Stimulated activated CD8-positive, alpha-beta memory T cell treated with anti-CD3 and anti-CD28 coated beads, Interleukin-7, amount 100 ng/mL, for 4 hours (primary cell): ENCODE measurements around the gene WDR1.

ENCODE experiments used
- DNase-seq, 2 donors: peaks; one replicate each; pipeline ENCODE4 v3.0.0-alpha.2; 2020; ENCODE audit warnings: low read depth in 2 of 2

Gene WDR1

GRCh38 chr4:10098780-10099160 lies 17.8 kb downstream of the WDR1 start:
- no peak for DNase-seq

- DNase-seq: no peak
These were observed 18.5 kb downstream of the WDR1 start for GRCh38 chr4:10097906-10098779.

- no peak for DNase-seq
These were observed 19.6 kb downstream of the WDR1 start for GRCh38 chr4:10096978-10097335.

- DNase-seq: peak; percentile 81 to 82
These were observed 20.2 kb downstream of the WDR1 start for GRCh38 chr4:10096201-10096977.

- DNase-seq: peak in 1 of 2 donors; percentile 40
These were observed 21.2 kb downstream of the WDR1 start for GRCh38 chr4:10095296-10095991.

- DNase-seq: no peak
These were observed 21.8 kb downstream of the WDR1 start for GRCh38 chr4:10094841-10095240.

- no peak for DNase-seq
These were observed 22.6 kb downstream of the WDR1 start for GRCh38 chr4:10093801-10094552.

- DNase-seq: no peak
These were observed 23.4 kb downstream of the WDR1 start for GRCh38 chr4:10093271-10093621.

- DNase-seq: no peak
These were observed 23.9 kb downstream of the WDR1 start for GRCh38 chr4:10092481-10093270.

- no peak for DNase-seq
These were observed 24.9 kb downstream of the WDR1 start for GRCh38 chr4:10091531-10092181.

- no peak for DNase-seq
These were observed 25.9 kb downstream of the WDR1 start for GRCh38 chr4:10090467-10091250.

GRCh38 chr4:10089346-10089745 lies 27.3 kb downstream of the WDR1 start:
- DNase-seq: no peak

GRCh38 chr4:10088135-10089010 lies 28.2 kb downstream of the WDR1 start:
- no peak for DNase-seq

- no peak for DNase-seq
These were observed 29.3 kb downstream of the WDR1 start for GRCh38 chr4:10087152-10087791.

GRCh38 chr4:10086506-10087120 lies 30.0 kb downstream of the WDR1 start:
- DNase-seq: no peak

GRCh38 chr4:10085828-10086505 lies 30.6 kb downstream of the WDR1 start:
- DNase-seq: no peak

- DNase-seq: no peak
These were observed 31.2 kb downstream of the WDR1 start for GRCh38 chr4:10085386-10085785.
